ENCODE results near the gene LVRN.

The LVRN gene

GRCh38 chr5:115961381-115962238 is 665 bp upstream of the LVRN start:
- DNase-seq: no peak

GRCh38 chr5:115962565-115963402 is 509 bp downstream of the LVRN start:
- DNase-seq: no peak

GRCh38 chr5:115963566-115963965 is 1.3 kb downstream of the LVRN start:
- no peak for DNase-seq

- no peak for DNase-seq
Measured at GRCh38 chr5:115968770-115969169, 6.5 kb downstream of the LVRN start.

GRCh38 chr5:115977096-115977495 is 14.8 kb downstream of the LVRN start:
- DNase-seq: no peak

GRCh38 chr5:115977988-115978387 is 15.7 kb downstream of the LVRN start:
- no peak for DNase-seq

DNA sequence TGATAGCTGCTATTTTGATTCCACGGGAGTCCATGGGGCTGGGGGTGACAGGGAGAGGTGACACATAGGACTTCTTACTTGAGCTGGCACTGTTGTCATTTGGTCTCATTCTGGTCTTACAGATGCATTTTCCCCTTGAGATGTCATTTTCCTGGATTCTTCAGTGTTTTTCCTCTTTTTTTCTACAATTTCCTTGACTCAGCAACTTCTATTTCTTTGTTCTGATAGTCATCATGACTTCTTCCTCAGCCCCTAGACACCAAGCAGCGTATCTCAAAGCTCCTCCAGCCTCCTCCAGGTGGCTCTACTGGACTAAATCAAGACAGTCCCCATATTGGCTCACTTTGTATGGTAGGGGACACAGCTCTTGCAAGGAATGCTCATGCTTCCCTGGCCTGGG is 16.5 kb downstream of the LVRN start:
- DNase-seq: no peak

DNA sequence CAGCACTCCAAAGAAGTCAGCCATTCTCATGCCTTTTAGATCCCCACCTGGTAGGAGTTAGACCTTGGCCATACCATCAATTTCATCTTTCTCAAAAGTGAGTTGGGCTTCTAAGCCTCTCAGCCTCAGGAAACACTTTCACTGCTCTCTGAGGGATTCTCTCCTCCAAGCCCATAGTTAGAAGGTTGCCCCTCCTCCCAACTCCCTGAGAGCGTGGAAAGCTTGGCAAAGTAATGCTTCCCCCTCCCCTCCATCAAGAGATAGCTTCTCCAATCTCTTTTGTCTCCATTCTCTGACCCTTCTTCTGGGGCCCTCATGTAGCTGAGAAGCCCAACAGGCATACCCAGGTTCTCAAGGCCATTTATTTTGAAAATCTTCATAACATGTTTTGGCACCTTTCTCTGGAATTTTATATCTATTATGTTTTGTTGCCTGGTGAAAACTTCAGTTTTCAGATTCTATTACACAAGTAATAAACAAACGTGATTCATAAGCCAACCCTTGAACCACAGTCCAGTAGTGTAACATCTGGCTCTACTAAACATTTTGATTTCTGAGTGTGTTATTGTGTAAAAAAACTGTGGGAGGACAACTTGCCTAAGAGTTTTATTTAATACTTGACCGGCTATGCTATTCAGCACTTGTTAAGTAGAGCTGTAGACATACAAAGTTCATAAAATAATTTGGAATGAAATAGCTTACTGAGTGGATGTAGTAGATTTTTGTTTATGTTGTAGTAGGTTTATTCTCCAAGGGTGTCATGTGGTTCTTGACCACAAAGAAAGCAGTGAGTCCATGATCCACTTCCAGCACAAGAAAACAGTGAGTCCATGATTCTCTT is 17.1 kb downstream of the LVRN start:
- DNase-seq: no peak

- no peak for DNase-seq
Measured at GRCh38 chr5:115983519-115983918, 21.2 kb downstream of the LVRN start.

GRCh38 chr5:115985802-115986757 is 23.8 kb downstream of the LVRN start:
- DNase-seq: no peak

GRCh38 chr5:115988002-115988401 is 25.7 kb downstream of the LVRN start:
- DNase-seq: no peak

DNA sequence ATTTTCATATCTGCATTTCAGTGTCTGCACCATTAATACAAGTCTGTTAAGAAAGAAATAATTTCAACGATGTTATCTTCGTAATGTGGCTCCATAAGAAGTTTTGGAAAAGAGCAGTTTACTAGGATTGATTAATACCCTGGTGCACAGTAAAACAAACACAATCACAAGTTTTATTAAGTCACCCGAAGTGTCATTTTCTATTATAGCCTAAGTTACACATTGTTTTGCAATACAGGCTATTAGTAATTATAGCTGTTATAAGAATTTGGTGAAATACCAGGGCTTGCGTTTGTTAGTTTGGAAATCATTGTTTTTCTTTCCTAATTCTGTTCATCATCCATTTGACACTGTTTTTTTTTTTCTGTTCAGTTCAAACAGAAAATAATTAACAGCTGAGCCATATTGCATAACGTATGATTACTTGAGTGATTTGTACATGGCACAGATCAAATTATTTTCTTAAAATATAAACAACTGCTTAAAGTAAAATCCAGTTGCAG is 30.6 kb downstream of the LVRN start:
- DNase-seq: no peak

- DNase-seq: no peak
Measured at GRCh38 chr5:115995351-115995750, 33.1 kb downstream of the LVRN start.

GRCh38 chr5:116002116-116002906 is 40.0 kb downstream of the LVRN start:
- no peak for DNase-seq

GRCh38 chr5:116004248-116004647 is 42.0 kb downstream of the LVRN start:
- no peak for DNase-seq

- no peak for DNase-seq
Measured at GRCh38 chr5:116009806-116010205, 47.5 kb downstream of the LVRN start.

GRCh38 chr5:116011046-116011445 is 48.8 kb downstream of the LVRN start:
- no peak for DNase-seq

- no peak for DNase-seq
Measured at GRCh38 chr5:116013207-116013785, 51.0 kb downstream of the LVRN start.

DNA sequence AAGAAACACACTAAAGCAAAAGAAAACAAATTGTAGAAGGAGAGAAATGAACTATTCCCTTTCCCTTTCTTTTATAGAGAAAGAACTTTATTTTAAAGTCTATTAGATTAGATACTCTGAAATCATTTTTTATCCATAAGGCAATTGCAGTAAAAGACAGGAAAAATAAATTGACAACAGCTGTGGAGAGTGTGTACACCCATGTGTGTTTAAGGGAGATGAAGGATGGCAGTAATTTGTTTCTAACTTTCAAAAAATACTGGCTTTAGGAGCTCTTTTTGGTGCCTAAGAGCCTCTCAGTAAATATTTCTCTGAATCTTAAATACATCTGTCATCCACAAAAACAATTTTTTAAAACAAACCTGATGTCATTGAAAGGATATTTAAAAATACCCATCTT is 51.7 kb downstream of the LVRN start:
- DNase-seq: no peak

GRCh38 chr5:116023619-116024018 is 61.3 kb downstream of the LVRN start:
- no peak for DNase-seq

DNA sequence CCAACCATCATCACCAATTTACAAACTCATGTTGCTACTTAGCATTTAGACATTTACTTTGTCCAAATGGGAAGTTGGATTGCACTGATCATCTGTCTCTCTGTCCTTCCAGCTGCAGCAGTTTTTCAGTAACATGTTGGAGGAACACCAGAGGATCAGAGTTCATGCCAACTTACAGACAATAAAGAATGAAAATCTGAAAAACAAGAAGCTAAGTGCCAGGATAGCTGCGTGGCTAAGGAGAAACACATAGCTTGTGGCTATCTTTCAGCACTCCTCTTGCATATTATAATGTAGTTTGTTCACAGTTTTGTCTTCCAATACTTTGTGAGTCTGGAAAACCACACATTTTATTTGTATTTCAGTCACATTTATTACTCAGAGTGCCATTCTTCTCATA is 63.6 kb downstream of the LVRN start:
- DNase-seq: no peak
